IPS DF 4.7 (cell line): Measurements from ENCODE around the gene NPEPL1.

ENCODE experiments used
- DNase-seq: peaks from one replicate; pipeline ENCODE4 v3.0.0-alpha.2; 2013; ENCODE audit warnings: low spot score; ENCODE audit errors: extremely low read depth

Gene NPEPL1

GRCh38 chr20:58682656-58683531 lies 9.7 kb upstream of the NPEPL1 start:
- DNase-seq, result no peak

DNA sequence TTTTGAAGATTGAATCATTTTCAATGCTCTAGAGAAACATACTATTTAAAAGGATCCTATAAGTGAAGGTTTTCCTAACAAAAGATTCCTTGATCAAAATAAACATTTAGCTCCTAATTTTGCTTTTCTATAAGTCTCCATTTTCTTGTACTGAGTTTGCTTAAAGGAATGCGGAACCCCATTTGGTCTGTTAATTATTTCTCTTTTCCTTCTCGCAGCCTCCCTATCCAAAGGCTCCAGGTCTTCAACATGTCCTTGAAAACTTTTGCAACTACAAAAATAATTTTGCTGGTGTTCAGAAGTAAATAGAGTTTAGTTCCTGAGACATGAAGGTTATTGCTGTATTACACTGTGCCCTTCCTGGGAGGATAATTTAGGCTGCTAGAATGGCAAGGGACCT lies 8.3 kb upstream of the NPEPL1 start:
- DNase-seq, result no peak

DNA sequence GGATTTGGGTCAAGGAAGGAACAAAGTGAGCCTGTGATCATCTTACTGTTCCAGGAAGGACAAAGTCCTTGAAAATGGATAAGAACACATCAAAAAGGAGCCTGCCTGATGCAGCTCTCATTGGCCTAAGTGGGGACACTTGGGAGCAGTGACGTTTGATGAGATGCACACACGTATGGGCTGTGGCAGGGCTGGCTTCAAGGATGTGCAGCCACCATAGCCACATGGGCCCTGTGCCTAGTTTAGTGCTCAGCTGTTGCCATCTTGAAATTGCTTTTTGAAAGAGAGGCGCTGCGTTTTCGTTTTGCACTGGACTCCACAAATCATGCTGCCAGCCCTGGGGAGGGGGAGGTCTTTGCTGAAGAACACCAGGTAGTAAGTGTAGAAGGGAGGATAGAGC lies 6.6 kb upstream of the NPEPL1 start:
- DNase-seq, result no peak

DNA sequence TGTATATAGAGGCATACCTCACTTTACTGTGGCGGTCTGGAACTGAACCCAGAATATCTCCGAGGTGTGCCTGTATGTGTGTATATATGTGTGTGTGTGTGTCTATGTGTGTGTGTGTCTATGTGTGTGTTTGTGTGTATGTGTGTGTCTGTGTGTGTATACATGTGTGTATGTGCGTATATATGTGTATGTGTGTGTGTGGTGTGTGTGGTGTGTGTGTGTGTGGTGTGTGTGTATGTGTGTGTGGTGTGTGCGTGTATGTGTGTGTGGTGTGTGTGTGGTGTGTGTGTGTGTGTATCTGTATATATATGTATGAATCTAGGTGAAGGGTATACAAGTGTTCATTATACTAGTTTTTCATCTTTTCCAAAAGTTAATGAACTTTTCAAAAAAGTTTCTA lies 4.2 kb upstream of the NPEPL1 start:
- no peak for DNase-seq

GRCh38 chr20:58688840-58689239 lies 3.8 kb upstream of the NPEPL1 start:
- no peak for DNase-seq

DNA sequence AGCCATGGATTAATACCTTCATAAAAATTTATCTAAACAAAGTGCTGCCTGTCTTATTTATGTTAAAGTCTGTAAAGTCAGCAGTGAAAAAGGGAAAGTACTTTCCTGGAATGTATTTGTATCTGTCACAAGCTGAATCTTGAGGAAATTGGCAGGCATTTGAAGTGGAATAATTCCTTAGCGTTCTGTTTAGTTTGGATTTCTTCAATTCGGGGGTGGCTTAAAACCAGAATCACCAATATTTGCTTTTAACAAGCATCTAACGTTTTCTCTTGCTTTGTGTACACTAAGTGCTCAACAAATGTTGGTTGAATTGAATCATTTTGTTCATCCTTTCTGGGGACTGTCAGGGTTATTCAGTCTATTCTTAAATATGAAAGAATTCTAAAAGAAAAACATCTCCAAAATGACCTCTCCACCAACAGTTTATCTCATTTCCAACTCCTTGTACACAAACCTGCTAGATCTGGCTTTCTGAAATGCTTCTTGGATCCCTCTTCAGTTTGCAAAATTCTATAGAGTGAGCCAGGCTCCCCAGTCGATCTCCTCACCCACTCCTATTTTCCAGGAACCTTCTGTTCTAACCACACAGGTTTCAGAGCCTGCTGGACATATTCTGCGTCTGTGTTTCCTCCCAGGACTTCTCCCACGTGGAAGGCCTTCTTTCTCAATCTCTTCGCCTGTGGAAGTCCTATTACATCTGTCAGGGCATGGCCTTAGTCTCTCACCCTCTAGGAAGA lies 2.0 kb upstream of the NPEPL1 start:
- no peak for DNase-seq

GRCh38 chr20:58691773-58692578 lies 624 bp upstream of the NPEPL1 start:
- DNase-seq, result no peak

- no peak for DNase-seq
Observed at GRCh38 chr20:58693226-58694006, 816 bp downstream of the NPEPL1 start.

DNA sequence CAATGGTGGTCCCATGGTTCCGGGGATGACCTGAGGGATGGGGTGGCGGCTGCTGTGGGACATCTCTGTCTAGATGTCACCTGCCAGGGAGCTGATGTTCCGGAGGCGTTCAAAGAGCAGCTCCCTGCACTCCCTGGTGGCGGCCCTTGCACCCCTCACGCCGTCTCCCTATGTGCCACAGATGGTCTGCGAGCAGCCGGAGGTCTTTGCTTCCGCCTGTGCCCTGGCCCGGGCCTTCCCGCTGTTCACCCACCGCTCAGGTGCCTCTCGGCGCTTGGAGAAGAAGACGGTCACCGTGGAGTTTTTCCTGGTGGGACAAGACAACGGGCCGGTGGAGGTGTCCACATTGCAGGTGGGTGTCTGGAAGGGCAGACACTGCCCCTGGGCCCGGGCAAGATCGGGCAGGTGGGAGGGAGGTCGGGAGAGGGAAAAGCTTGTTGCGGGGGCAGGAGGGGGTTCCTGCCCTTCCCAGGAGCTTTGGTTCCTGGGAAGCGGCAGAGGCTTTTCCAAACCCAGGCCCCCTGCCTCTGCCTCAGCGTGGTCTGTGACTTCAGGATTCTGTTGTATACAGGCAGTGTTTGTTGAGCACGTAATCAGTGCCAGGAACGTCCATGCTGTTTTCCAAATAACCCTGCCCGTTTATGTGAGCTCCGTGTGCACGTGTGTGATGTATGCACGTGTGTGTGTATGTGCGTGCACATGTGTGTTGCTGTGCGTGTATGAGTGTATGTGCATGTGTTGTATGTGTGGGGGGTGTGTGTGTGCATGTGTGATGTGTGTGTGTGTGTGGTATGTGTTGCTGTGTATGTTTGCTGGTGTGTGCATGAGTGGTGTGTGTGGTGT lies 1.9 kb downstream of the NPEPL1 start:
- no peak for DNase-seq

GRCh38 chr20:58695084-58695722 lies 2.6 kb downstream of the NPEPL1 start:
- DNase-seq, result no peak

- DNase-seq, result no peak
Observed at GRCh38 chr20:58695895-58696375, 3.3 kb downstream of the NPEPL1 start.

GRCh38 chr20:58696411-58696961 lies 3.9 kb downstream of the NPEPL1 start:
- DNase-seq, result no peak

GRCh38 chr20:58697201-58697866 lies 4.7 kb downstream of the NPEPL1 start:
- DNase-seq, result no peak

- DNase-seq, result no peak
Observed at GRCh38 chr20:58697867-58698703, 5.5 kb downstream of the NPEPL1 start.

DNA sequence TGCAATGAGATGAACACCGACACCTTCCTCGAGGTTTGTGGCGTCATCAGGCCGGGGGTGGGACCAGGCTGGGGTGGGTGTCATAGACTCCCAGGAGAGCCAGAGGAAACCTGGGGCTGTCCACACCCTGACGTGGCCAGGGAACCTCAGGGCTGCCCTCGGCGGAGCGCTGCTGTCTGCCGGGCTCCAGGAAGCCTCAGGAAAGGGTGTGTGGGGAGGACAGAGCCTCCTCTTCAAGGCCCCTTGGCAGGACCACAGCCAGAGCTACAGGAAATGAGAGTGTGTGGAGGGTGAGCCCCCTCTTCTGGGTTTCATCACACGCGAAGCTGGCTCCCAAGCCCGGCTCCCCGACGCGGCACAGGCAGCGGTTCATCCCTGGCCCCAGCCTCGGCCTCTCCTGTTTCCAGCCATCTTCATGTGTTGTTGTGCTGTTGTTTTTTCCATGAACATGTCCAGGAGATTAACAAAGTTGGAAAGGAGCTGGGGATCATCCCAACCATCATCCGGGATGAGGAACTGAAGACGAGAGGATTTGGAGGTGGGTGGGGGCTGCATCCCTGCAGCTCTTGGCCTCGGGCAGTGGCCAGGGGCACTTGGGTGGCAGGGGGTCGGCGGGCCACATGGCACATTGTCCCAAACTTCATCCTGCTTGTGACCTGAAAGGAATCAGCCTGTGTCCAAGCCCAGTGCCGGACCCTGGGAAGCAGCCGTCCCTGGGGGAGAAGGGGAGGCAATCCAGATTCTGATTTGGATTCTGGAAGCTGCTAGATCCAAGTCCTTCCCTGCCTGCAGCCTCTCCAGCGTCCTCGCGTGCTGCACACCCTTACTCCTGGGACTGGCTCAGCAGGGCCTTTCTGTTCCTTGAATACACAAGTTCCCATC lies 6.4 kb downstream of the NPEPL1 start:
- DNase-seq, result no peak

GRCh38 chr20:58699623-58700107 lies 7.1 kb downstream of the NPEPL1 start:
- no peak for DNase-seq
